Tibial nerve (tissue), 4 donors: ENCODE data around the gene TMEFF2.

Experiments
- CTCF ChIP-seq, 5 experiments: fragments of 200-600 bp in 3 of 5; fragments of 450-650 bp in 2 of 5; sonication (generic) in 3 of 5; IDR thresholded peaks; one replicate each; pipeline ENCODE4 v1.5.1; 2016 to 2019; ENCODE audit warnings: antibody characterized with exemption in 5 of 5, mild to moderate bottlenecking in 3 of 5, moderate library complexity in 2 of 5
- EP300 ChIP-seq, 2 donors: sonication (generic); formaldehyde crosslinking; IDR thresholded peaks; one replicate each; pipeline ENCODE4 v1.6.1; 2017; ENCODE audit warnings: antibody characterized with exemption in 2 of 2, mild to moderate bottlenecking in 1 of 2
- POLR2A ChIP-seq, 2 donors: fragments of 450-650 bp; IDR thresholded peaks; one replicate each; pipeline ENCODE4 v1.6.1; 2017; ENCODE audit warnings: antibody characterized with exemption in 2 of 2, mild to moderate bottlenecking in 2 of 2, moderate library complexity in 2 of 2

- TF ChIP-seq EP300 (IDR thresholded peaks at IDR 0.05), result no peak
- no peak for TF ChIP-seq CTCF (IDR thresholded peaks at IDR 0.05)
- no peak for TF ChIP-seq POLR2A (IDR thresholded peaks at IDR 0.05)
Measured at GRCh38 chr2:192042126-192042525, 152.6 kb downstream of the TMEFF2 start.
